ENCODE data around the gene CENPM.

The CENPM gene

DNA sequence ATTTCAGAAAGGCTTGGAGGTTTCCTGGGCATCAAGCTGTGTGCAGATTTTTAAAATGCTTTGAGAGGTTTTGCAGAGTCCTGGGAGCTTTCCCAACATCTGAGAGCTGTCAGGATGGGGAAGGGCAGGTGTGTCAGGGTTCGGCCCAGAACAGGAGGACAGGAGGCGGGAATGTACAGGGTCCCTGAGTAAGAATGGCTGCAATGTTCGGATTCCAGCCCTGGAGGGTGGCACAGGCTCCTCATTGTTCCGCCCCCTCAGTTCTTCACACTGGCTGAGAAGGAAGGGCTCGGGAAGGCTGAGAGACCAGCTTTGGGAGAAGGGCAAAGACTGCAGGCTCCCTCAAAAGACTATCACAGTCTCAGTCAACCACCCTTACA lies 17.1 kb upstream of the CENPM start:
- TF ChIP-seq, protein P1, sequence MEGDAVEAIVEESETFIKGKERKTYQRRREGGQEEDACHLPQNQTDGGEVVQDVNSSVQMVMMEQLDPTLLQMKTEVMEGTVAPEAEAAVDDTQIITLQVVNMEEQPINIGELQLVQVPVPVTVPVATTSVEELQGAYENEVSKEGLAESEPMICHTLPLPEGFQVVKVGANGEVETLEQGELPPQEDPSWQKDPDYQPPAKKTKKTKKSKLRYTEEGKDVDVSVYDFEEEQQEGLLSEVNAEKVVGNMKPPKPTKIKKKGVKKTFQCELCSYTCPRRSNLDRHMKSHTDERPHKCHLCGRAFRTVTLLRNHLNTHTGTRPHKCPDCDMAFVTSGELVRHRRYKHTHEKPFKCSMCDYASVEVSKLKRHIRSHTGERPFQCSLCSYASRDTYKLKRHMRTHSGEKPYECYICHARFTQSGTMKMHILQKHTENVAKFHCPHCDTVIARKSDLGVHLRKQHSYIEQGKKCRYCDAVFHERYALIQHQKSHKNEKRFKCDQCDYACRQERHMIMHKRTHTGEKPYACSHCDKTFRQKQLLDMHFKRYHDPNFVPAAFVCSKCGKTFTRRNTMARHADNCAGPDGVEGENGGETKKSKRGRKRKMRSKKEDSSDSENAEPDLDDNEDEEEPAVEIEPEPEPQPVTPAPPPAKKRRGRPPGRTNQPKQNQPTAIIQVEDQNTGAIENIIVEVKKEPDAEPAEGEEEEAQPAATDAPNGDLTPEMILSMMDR (IDR thresholded peaks at IDR 0.05): no peak
- Histone ChIP-seq H3K27ac (no peak overlapping the region), H3K4me3 (no peak overlapping the region), H3K9me3 (no peaks in the 10 kb centered on the region), H3K4me1 (no peaks in the 10 kb centered on the region), H3K27me3 (peaks cover 0 to 20% of the 10 kb centered on the region in 2 donors), H3K36me3 (no peaks in the 10 kb centered on the region)
- DNase-seq: no peak
- intact Hi-C loops (cut with DNase I; ENCODE audit: low total_unique reads): no loop called here

- intact Hi-C loops (cut with DNase I; ENCODE audit: low total_unique reads): no loop called here
- DNase-seq: no peak
- TF ChIP-seq, protein P1 (IDR thresholded peaks at IDR 0.05): no peak
- Histone ChIP-seq H3K27ac (no peak overlapping the region), H3K9me3 (no peaks in the 10 kb centered on the region), H3K27me3 (peaks cover 0 to 19% of the 10 kb centered on the region in 2 donors), H3K36me3 (no peaks in the 10 kb centered on the region), H3K4me3 (no peak overlapping the region), H3K4me1 (no peaks in the 10 kb centered on the region)
Measured at GRCh38 chr22:41963453-41964111, 16.6 kb upstream of the CENPM start.

GRCh38 chr22:41957941-41958556 lies 11.1 kb upstream of the CENPM start:
- peaks cover 0 to 9% (median 6%) of the 10 kb centered on the region in 4 donors for H3K4me1 ChIP-seq
- no peaks in the 10 kb centered on the region for H3K36me3 ChIP-seq
- H3K27me3 ChIP-seq: peaks cover 0 to 23% of the 10 kb centered on the region in 2 donors
- intact Hi-C loops (cut with DNase I; ENCODE audit: low total_unique reads): no loop called here
- H3K4me3 ChIP-seq: peak overlapping the region in 1 of 2 donors; percentile 13
- TF ChIP-seq, protein P1 (IDR thresholded peaks at IDR 0.05): no peak
- no peak for DNase-seq
- no peak overlapping the region for H3K27ac ChIP-seq
- no peaks in the 10 kb centered on the region for H3K9me3 ChIP-seq

DNA sequence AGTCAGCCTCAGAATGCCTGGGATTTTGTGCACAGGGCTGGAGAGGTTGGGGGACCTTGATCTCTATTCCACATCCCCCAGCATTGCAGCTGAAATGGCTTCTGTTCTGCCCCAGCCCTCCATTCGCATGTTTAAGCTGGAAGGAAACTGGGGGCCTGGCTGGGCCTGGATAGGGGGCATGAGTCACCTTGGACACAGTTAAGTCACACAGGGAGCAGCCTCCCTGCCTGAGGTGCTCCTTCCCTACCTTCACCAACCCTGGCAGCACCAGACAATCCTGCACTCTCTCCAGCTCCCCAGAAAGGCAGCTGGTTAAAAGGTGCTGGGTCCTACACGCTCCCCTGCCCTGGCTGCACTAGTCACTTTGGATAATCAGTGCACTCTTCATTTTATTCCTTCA lies 5.8 kb upstream of the CENPM start:
- no peak for DNase-seq
- no peak overlapping the region for H3K4me3 ChIP-seq

GRCh38 chr22:41951898-41952474 lies 5.0 kb upstream of the CENPM start, which contains the start of gene SMIM45:
Gene SMIM45 (plus strand): TSS chr22:41952150.
- TF ChIP-seq, protein P1 (IDR thresholded peaks at IDR 0.05): no peak
- H3K27me3 ChIP-seq: peaks cover 0 to 23% of the 10 kb centered on the region in 2 donors
- intact Hi-C loops (cut with DNase I; ENCODE audit: low total_unique reads): no loop called here

More for the DNA sequence above, 5.8 kb upstream of the CENPM start:
- Histone ChIP-seq H3K36me3 (no peaks in the 10 kb centered on the region), H3K9me3 (no peaks in the 10 kb centered on the region), H3K27ac (no peak overlapping the region), H3K27me3 (peaks cover 0 to 28% of the 10 kb centered on the region in 2 donors), H3K4me1 (peaks cover 0 to 5% (median 4%) of the 10 kb centered on the region in 4 donors)
- TF ChIP-seq, protein P1 (IDR thresholded peaks at IDR 0.05): no peak
- intact Hi-C loops (cut with DNase I; ENCODE audit: low total_unique reads): no loop called here

More at GRCh38 chr22:41951898-41952474, 5.0 kb upstream of the CENPM start, which contains the start of gene SMIM45:
- Histone ChIP-seq H3K9me3 (no peaks in the 10 kb centered on the region), H3K4me1 (peaks cover 0 to 6% (median 2%) of the 10 kb centered on the region in 4 donors), H3K27ac (no peak within 1 kb of the TSS), H3K36me3 (no peaks in the 10 kb centered on the region), H3K4me3 (no peak within 1 kb of the TSS)
- DNase-seq: no peak
